Pancreas (tissue), 10 donors: ENCODE results near the gene OSBP. TPM values are rescaled to one million over a fixed set of nuclear protein-coding genes. Genes with fewer than 3 reads are reported as not detected.

ENCODE experiments used
- ATAC-seq, 4 donors: fragments of 200-7000 bp; cut with Tn5 transposase; one replicate each; pipeline versions ENCODE4 v1.8.0 to v1.9.1; 2020; ENCODE audit warnings: mild to moderate bottlenecking in 4 of 4, moderate library complexity in 4 of 4
- DNase-seq, 6 donors: peaks; one replicate each; pipeline ENCODE4 v3.0.0-alpha.2; 2020
- FAIRE-seq: peaks from 2 replicates; lab custom pipeline; 2012; peaks lifted over from hg19 to GRCh38; lab: Jason Lieb, UNC
- H3K27ac ChIP-seq, 4 donors: fragments of 200-600 bp; sonication (generic); 1 replicate in 3 of 4; 2 replicates in 1 of 4; pipeline versions ENCODE4 v1.5.0 to v1.8.0; 2020
- H3K27me3 ChIP-seq, 4 donors: fragments of 200-600 bp; one replicate each; pipeline ENCODE4 v1.8.0; 2021
- H3K36me3 ChIP-seq, 3 donors: fragments of 200-600 bp; sonication (generic) in 1 of 3; one replicate each; pipeline versions ENCODE4 v1.5.0 to v1.8.0; 2020 to 2021
- H3K4me1 ChIP-seq, 3 donors: fragments of 200-600 bp; one replicate each; pipeline ENCODE4 v1.8.0; 2021
- H3K4me3 ChIP-seq, 4 donors: fragments of 200-600 bp; sonication (generic) in 2 of 4; one replicate each; pipeline versions ENCODE4 v1.5.0 to v1.8.0; 2020 to 2021
- H3K9me3 ChIP-seq, 4 donors: fragments of 200-600 bp; one replicate each; pipeline ENCODE4 v1.8.0; 2021
- CTCF ChIP-seq, 4 donors: fragments of 200-600 bp; sonication (generic) in 3 of 4; IDR thresholded peaks; one replicate each; pipeline versions ENCODE4 v1.5.0 to v1.8.0; 2021; ENCODE audit warnings: antibody characterized with exemption in 4 of 4
- WGBS, 2 donors: extraction: QIAGEN DNeasy Blood & Tissue Kit; methylation state at CpG; one replicate each; pipeline ENCODE4 v1.1.7; 2013; 5-methylcytosine and 5-hydroxymethylcytosine counted together
- intact Hi-C, 3 donors: fragments of 100-400 bp; cut with DNase I; formaldehyde crosslinking; loops; one replicate each; pipeline versions ENCODE4 v1.11.1 to v1.14.2; 2022
- polyA plus RNA-seq, 2 donors: library from polyadenylated mRNA; stranded (reverse); fragments of 200-250 nt; gene quantifications; one replicate each; pipeline ENCODE4 v1.2.3, GENCODE V29; 2013
- total RNA-seq, 6 donors: library from RNA; stranded (reverse); fragmentation: NEBNext Ultra II Directional in 4 of 6; extraction: Animal tissue kit (Norgen Biotek cat#: 25700) in 4 of 6; gene quantifications; one replicate each; pipeline versions ENCODE4 v1.2.1 to v1.2.4, GENCODE V29; 2021 to 2023
- donor health status: healthy with polysubstance abuse.
- donor health status: DM: no; HTN: no; CAD: no; lungs with moderate emphysema.
- donor health status: DM: no; HTN: no; CAD: no.
- donor health status: control.
- donor health status: control.
- donor health status: Bipolar disorder and iron deficiency.
- donor health status: DM: yes; HTN: yes; CAD: no.
- donor health status: DM: no; HTN: no; CAD: no.
- donor health status: DM: no; HTN: no; CAD: no.
- donor health status: DM: yes; HTN: yes; CAD: no.

OSBP gene
- total and polyA plus RNA-seq, 8 donors = 12.4 to 39.7 (median 35.3) TPM

- 6% methylated on average over 40 of the region's 40 CpGs for WGBS, 2 donors
- FAIRE-seq (no peak), DNase-seq (peak; percentile 80 to 91 (median 88)), ATAC-seq (peak; percentile 80 to 91 (median 86))
- peak overlapping the region; percentile 34 to 87 (median 52) for H3K4me3 ChIP-seq
- H3K4me1 ChIP-seq = peaks cover 0 to 6% (median 4%) of the 10 kb centered on the region in 3 donors
- H3K9me3 ChIP-seq = no peaks in the 10 kb centered on the region
- no peak for TF ChIP-seq CTCF (IDR thresholded peaks at IDR 0.05)
- intact Hi-C loops = no loop called here
- peak overlapping the region; percentile 43 to 74 (median 70) for H3K27ac ChIP-seq
- no peaks in the 10 kb centered on the region for H3K36me3 ChIP-seq
- no peaks in the 10 kb centered on the region for H3K27me3 ChIP-seq
Measured at GRCh38 chr11:59560702-59561473, 54.7 kb downstream of the OSBP start.

GRCh38 chr11:59560290-59560701 lies 55.3 kb downstream of the OSBP start:
- no peaks in the 10 kb centered on the region for H3K36me3 ChIP-seq
- TF ChIP-seq CTCF (IDR thresholded peaks at IDR 0.05) = no peak
- intact Hi-C loops = no loop called here
- DNase-seq (peak in 4 of 6 donors; percentile 46 to 86 (median 56)), ATAC-seq (peak; percentile 62 to 83 (median 74)), FAIRE-seq (no peak)
- peak overlapping the region; percentile 43 to 74 (median 70) for H3K27ac ChIP-seq
- H3K27me3 ChIP-seq = no peaks in the 10 kb centered on the region
- WGBS, 2 donors = 0% methylated on average over 18 of the region's 18 CpGs
- H3K4me3 ChIP-seq = peak overlapping the region; percentile 34 to 87 (median 52)
- no peaks in the 10 kb centered on the region for H3K9me3 ChIP-seq
- H3K4me1 ChIP-seq = peaks cover 0 to 6% (median 4%) of the 10 kb centered on the region in 3 donors

- peak overlapping the region in 1 of 4 donors; percentile 87 for H3K4me3 ChIP-seq
- no peaks in the 10 kb centered on the region for H3K27me3 ChIP-seq
- H3K4me1 ChIP-seq = peaks cover 0 to 6% (median 4%) of the 10 kb centered on the region in 3 donors
- FAIRE-seq (no peak), ATAC-seq (peak in 3 of 4 donors; percentile 2 to 4 (median 2)), DNase-seq (no peak)
- intact Hi-C loops = no loop called here
- no peak for TF ChIP-seq CTCF (IDR thresholded peaks at IDR 0.05)
- H3K9me3 ChIP-seq = no peaks in the 10 kb centered on the region
- H3K36me3 ChIP-seq = no peaks in the 10 kb centered on the region
- no peak overlapping the region for H3K27ac ChIP-seq
- WGBS, 2 donors = 44 to 48% methylated on average over 8 of the region's 8 CpGs
Measured at GRCh38 chr11:59559886-59560285, 55.7 kb downstream of the OSBP start.

GRCh38 chr11:59558270-59558643 lies 57.3 kb downstream of the OSBP start:
- TF ChIP-seq CTCF (IDR thresholded peaks at IDR 0.05) = no peak
- H3K9me3 ChIP-seq = no peaks in the 10 kb centered on the region
- WGBS, 2 donors = 65 to 70% methylated on average over 7 of the region's 7 CpGs
- no peaks in the 10 kb centered on the region for H3K36me3 ChIP-seq
- no peak for FAIRE-seq
- intact Hi-C loops = no loop called here
- ATAC-seq = no peak
- no peaks in the 10 kb centered on the region for H3K27me3 ChIP-seq
- no peak for DNase-seq
- no peak overlapping the region for H3K4me3 ChIP-seq
- H3K4me1 ChIP-seq = peaks cover 0 to 6% (median 4%) of the 10 kb centered on the region in 3 donors
- no peak overlapping the region for H3K27ac ChIP-seq

GRCh38 chr11:59556917-59557348 lies 58.6 kb downstream of the OSBP start:
- Histone ChIP-seq H3K36me3 (no peaks in the 10 kb centered on the region), H3K27ac (peak overlapping the region in 3 of 4 donors; percentile 4 to 30 (median 15)), H3K4me1 (peaks cover 0 to 6% (median 4%) of the 10 kb centered on the region in 3 donors), H3K4me3 (no peak overlapping the region), H3K9me3 (no peaks in the 10 kb centered on the region), H3K27me3 (no peaks in the 10 kb centered on the region)
- ATAC-seq = no peak
- 18% methylated on average over 13 of the region's 13 CpGs for WGBS, 2 donors
- FAIRE-seq = no peak
- intact Hi-C loops = no loop called here
- DNase-seq = no peak
- TF ChIP-seq CTCF (IDR thresholded peaks at IDR 0.05) = no peak
